GM18505 (cell line): ENCODE results near the gene MAPK8IP1.

ENCODE experiments used
- ATAC-seq: cut with Tn5 transposase; IDR thresholded peaks from one replicate; pipeline ENCODE4 v1.9.1; 2021; ENCODE audit not compliant: unreplicated experiment
- POLR2A ChIP-seq: IDR thresholded peaks from 4 replicates; pipeline ENCODE4 v1.6.1; 2011; ENCODE audit warnings: borderline replicate concordance; ENCODE audit not compliant: insufficient read depth, insufficient read length; ENCODE audit errors: extremely low read depth

Gene MAPK8IP1

GRCh38 chr11:45876401-45876800 is 9.1 kb upstream of the MAPK8IP1 start:
- no peak for ATAC-seq
- no peak for TF ChIP-seq POLR2A

GRCh38 chr11:45877221-45877620 is 8.2 kb upstream of the MAPK8IP1 start:
- no peak for ATAC-seq
- TF ChIP-seq POLR2A: no peak

DNA sequence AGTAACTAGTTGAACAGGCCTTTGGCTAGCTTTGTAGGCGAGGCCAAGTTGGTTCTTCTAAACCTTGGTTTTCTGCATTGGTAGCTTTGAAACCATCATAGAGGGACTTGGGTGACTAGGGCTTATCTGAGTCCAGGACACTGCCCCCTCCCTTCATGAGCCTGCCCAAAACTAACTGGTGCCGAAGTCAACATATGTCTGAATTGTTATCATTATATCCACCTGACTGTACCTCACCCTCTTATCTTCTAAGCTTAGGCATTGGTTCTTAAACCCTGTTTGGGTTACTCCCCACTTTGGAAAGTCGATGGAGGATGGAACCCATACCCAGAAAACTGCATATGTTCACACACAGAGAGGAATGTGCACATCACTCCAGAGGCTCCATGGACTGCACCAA is 7.6 kb upstream of the MAPK8IP1 start:
- no peak for TF ChIP-seq POLR2A
- ATAC-seq: no peak

DNA sequence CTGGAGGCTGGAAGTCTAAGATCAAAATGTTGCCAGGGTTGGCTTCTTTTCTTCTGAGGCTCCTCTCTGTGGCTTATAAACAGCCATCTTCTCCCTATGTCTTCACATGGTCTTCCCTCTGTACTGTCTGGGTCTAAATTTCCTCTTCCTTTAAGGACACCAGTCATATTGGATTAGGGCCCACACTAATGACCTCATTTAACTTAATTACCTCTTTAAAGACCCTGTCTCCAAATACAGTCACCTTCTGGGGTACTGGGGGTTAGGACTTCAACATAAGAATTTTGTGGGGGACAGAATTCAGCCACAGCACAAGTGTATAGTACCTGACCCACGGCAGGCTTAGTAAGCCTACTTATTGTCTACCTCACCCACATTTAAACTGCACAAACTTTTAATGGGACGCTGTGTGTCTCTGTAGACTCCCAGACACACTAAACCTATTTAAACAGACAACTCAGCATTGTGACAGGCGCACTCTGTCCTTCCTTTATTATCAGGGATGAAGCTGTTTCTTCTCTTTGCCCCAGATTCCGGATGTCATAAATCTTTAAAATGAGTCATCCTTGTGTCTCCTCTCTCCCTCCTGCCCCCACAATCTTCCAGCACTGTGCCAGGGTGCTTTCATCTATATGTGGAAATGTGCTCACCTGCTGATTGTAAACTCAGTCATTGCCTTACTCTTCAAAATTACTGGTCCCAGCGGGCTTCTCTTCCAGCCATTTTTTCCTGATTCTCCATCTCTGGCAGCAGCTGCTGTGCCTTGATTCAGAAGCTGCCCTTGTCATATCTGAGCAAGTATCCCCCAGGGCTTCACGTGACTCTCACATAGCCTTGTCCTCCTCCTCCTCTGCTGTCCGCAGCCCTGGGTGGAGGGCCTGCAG is 5.4 kb upstream of the MAPK8IP1 start:
- no peak for TF ChIP-seq POLR2A
- ATAC-seq: no peak

- no peak for ATAC-seq
- TF ChIP-seq POLR2A: no peak
Measured at GRCh38 chr11:45880772-45881570, 4.5 kb upstream of the MAPK8IP1 start.

GRCh38 chr11:45881708-45882368 is 3.6 kb upstream of the MAPK8IP1 start:
- ATAC-seq: no peak

DNA sequence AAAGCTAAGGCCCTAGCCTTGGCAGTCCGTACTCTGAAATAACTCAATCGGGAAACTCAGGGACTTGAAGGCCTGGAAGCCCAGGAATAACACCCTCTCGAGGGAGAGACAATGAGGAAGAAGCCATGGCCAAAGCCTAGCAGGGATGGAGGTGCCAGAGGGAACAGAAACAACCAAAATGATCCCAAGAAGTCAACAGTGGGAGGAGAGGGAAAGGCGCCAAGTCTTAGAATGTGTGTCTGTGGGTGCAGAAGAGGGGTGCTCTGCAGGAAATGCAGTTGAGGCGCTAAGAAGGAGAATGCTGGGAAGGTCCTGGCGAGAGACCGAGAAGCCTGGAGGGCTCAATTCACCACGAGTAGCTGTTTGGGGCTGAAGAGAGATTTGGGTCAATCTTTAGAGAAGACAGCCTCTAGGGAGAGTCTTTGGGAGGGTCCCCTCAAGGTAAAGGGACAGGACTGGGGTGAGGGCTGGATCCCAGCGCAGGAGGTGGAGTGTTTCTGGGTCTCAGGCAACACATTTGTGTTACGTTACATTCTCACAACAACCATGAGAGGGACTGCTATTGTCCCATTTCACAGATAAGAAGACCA is 760 bp upstream of the MAPK8IP1 start:
- ATAC-seq: no peak
- no peak for TF ChIP-seq POLR2A

More at GRCh38 chr11:45881708-45882368, 3.6 kb upstream of the MAPK8IP1 start:
- TF ChIP-seq POLR2A: no peak

- no peak for ATAC-seq
- no peak for TF ChIP-seq POLR2A
Measured at GRCh38 chr11:45885921-45886721, 670 bp downstream of the MAPK8IP1 start.

- no peak for ATAC-seq
- TF ChIP-seq POLR2A: no peak
Measured at GRCh38 chr11:45886816-45887520, 1.5 kb downstream of the MAPK8IP1 start.

DNA sequence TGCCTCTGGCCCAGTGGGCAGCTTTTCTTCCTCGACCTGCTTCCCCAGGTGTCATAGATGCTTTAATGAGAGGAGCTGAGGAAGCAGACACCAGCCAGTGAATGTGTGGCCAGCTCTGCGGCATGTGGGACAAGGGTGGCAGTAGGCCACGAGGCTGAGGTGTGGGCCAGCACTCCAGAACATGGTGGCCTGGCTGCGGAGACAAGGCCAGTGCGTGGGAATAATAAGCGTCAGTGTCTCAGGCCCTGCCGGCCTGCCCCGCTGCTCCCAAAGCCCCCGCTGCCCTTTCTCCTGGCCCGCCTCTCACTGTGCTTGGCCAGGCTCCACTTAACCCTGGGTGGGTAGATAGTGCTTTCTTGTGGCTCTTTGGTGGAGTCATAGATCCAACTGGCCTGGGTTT is 2.1 kb downstream of the MAPK8IP1 start:
- no peak for TF ChIP-seq POLR2A
- no peak for ATAC-seq

DNA sequence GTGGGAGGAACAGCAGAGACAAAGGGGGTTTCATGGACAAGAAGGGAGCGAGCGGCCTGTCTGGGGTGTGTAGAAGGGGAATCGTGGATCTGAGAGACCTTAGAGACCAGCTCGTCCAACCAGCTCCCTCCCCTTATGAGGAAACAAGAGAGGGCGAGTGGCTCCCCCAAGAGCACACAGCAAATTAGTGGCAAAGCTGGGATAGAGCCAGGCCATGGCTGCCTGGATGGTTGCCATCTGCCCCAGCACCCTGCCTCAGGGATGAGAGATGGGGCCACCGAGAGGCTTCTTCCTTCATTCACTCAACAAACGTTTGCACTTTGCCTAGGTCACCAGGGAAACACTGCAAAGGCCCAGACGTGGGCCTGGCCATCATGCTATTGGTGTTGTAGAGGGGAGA is 4.1 kb downstream of the MAPK8IP1 start:
- ATAC-seq: no peak
- no peak for TF ChIP-seq POLR2A

DNA sequence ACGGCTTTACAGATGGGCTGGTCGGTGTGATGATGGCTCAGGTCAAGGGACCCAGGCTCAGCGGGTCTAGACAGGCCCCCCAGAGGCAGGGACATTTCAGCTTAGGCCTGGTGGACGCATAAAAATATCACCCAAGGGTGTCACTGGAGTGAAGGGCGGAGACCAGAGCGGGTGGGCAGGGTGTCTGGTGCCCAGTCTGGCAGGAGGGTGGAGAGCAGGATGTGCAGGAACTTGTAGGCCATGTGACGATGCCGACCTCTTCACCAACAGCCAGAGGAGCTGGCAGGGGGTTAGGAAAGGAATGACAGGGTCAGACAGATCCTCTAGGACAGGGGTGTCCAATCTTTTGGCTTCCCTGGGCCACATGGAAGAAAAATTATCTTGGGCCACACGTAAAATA is 4.5 kb downstream of the MAPK8IP1 start:
- ATAC-seq: no peak
- TF ChIP-seq POLR2A: no peak
